H1 (cell line): ENCODE data around the gene FAM151A. TPM values are rescaled to one million over a fixed set of nuclear protein-coding genes. Genes with fewer than 3 reads are reported as not detected.

Experiments
- CBX5 ChIP-seq: fragments of 300-800, 300-1000 bp; sonication (generic); IDR thresholded peaks from 2 replicates; pipeline ENCODE4 v1.7.1; 2016; ENCODE audit warnings: antibody characterized with exemption, low read length, low read depth
- EGR1 ChIP-seq: IDR thresholded peaks from 2 replicates; pipeline ENCODE4 v1.6.1; 2011; ENCODE audit warnings: low read depth, low read length, borderline replicate concordance
- FOSL1 ChIP-seq: IDR thresholded peaks from 2 replicates; pipeline ENCODE4 v1.6.1; 2011; ENCODE audit warnings: mild to moderate bottlenecking, low read depth, low read length, moderate library complexity; ENCODE audit not compliant: insufficient read depth
- HDAC6 ChIP-seq: IDR thresholded peaks from one replicate; pipeline ENCODE4 v1.7.1; 2012; ENCODE audit warnings: low read depth, mild to moderate bottlenecking, inconsistent platforms, low read length, moderate library complexity
- JUND ChIP-seq: IDR thresholded peaks from 2 replicates; pipeline ENCODE4 v1.6.1; 2011; ENCODE audit warnings: mild to moderate bottlenecking, improper control_type of control experiment, low read length
- KDM4A ChIP-seq: IDR thresholded peaks from one replicate; pipeline ENCODE4 v1.7.1; 2012; ENCODE audit warnings: low read depth, mild to moderate bottlenecking, moderate library complexity, low read length, inconsistent platforms; ENCODE audit not compliant: severe bottlenecking
- NANOG ChIP-seq: IDR thresholded peaks from 2 replicates; pipeline ENCODE4 v1.6.1; 2011; ENCODE audit warnings: low read length, low read depth, mild to moderate bottlenecking, inconsistent platforms; ENCODE audit not compliant: insufficient read depth, poor library complexity, severe bottlenecking
- NRF1 ChIP-seq: IDR thresholded peaks from 2 replicates; pipeline ENCODE4 v1.6.1; 2011; ENCODE audit warnings: mild to moderate bottlenecking, low read depth, low read length, improper control_type of control experiment
- SIN3A ChIP-seq, 2 experiments: IDR thresholded peaks in 1 of 2; conservative IDR thresholded peaks in 1 of 2; 2 replicates each; pipeline ENCODE4 v1.6.1; 2011 to 2012; ENCODE audit warnings: low read length in 2 of 2, improper control_type of control experiment in 1 of 2, low read depth in 1 of 2, mild to moderate bottlenecking in 1 of 2
- SUZ12 ChIP-seq: fragments of 200-600 bp; sonication (generic); IDR thresholded peaks from 2 replicates; pipeline ENCODE4 v1.6.1; 2012; ENCODE audit warnings: mild to moderate bottlenecking, inconsistent platforms, low read length, moderate library complexity, mixed read lengths
- USF2 ChIP-seq: IDR thresholded peaks from 2 replicates; pipeline ENCODE4 v1.6.1; 2011; ENCODE audit warnings: low read length, improper control_type of control experiment
- polyA plus RNA-seq, 7 experiments: library from polyadenylated mRNA; depleted of rRNA in 3 of 7; stranded (reverse) in 5 of 7; unstranded in 2 of 7; fragments of >200 nt in 5 of 7; fragments of 200-250 nt in 2 of 7; gene quantifications; 1 replicate in 5 of 7; 2 replicates in 1 of 7; 4 replicates in 1 of 7; pipeline versions ENCODE4 v1.2.1 to v1.2.3, GENCODE V29; 2011 to 2013; ENCODE audit warnings: missing spikeins in 2 of 7, mixed read lengths in 2 of 7
- total RNA-seq: library from RNA; stranded (reverse); fragmentation: NEBNext Ultra II Directional; extraction: Animal tissue kit (Norgen Biotek cat#: 25700); gene quantifications from 2 replicates; pipeline ENCODE4 v1.2.1, GENCODE V29; 2021

Gene FAM151A
- total and polyA plus RNA-seq, 2 of the 8 experiments (the other 6 are each of a cell fraction or from before 2014, with no cell fraction given): not detected

GRCh38 chr1:54664364-54664763, 41.0 kb upstream of the FAM151A start (continued):
- TF ChIP-seq CBX5: no peak
- no peak for TF ChIP-seq FOSL1
- TF ChIP-seq SIN3A (conservative IDR thresholded peaks at IDR 0.05 in 1 of 2, IDR thresholded peaks at IDR 0.05 in 1 of 2; ENCODE audit: low read depth in 1 of 2, low read length in 2 of 2): no peak
- no peak for TF ChIP-seq JUND
- TF ChIP-seq NRF1: no peak
- TF ChIP-seq EGR1: no peak
- TF ChIP-seq SUZ12: no peak
- TF ChIP-seq NANOG: no peak
- TF ChIP-seq USF2: no peak
- TF ChIP-seq HDAC6: no peak
- TF ChIP-seq KDM4A: no peak
